Endothelial cell of umbilical vein (primary cell): ENCODE measurements around the gene SIAH2. TPM values are rescaled to one million over a fixed set of nuclear protein-coding genes. Genes with fewer than 3 reads are reported as not detected.

Experiments
- BruUV-seq: library from RNA; stranded (reverse); fragments of 400-500 nt; replicated peaks from 2 replicates; lab custom pipeline; 2021; lab: Mats Ljungman, UMichigan
- CTCF ChIA-PET: fragments of 300-600, 350-600 bp; sonication (Branson Sonifier 250); formaldehyde crosslinking; loops from one replicate; lab custom pipeline; 2021; ENCODE audit warnings: antibody characterized with exemption, inconsistent platforms; lab: Charles Lee
- POLR2A ChIA-PET: fragments of 300-600, 350-600 bp; sonication (Branson Sonifier 250); formaldehyde crosslinking; loops from one replicate; lab custom pipeline; 2021; ENCODE audit warnings: antibody characterized with exemption, inconsistent platforms; lab: Charles Lee
- DNase-seq: peaks from one replicate; pipeline ENCODE4 v3.0.0-alpha.2; 2011; ENCODE audit warnings: low read depth, low spot score
- FAIRE-seq: peaks from 2 replicates; lab custom pipeline; 2011; peaks lifted over from hg19 to GRCh38; lab: Jason Lieb, UNC
- H2AFZ ChIP-seq: 2 replicates; pipeline ENCODE4 v1.6.0; 2012; ENCODE audit warnings: low read depth, low read length, control low read depth, inconsistent platforms
- H3K27ac ChIP-seq: 2 replicates; pipeline ENCODE4 v1.5.1; 2011; ENCODE audit warnings: low read depth, mild to moderate bottlenecking, control low read depth, low read length, moderate library complexity; ENCODE audit not compliant: insufficient read depth
- H3K27me3 ChIP-seq, 2 experiments: 2 replicates each; pipeline versions ENCODE4 v1.6.0 to v1.6.1; 2011; ENCODE audit warnings: low read length in 2 of 2, mixed read lengths in 1 of 2; ENCODE audit not compliant: control insufficient read depth in 2 of 2, insufficient read depth in 2 of 2
- H3K36me3 ChIP-seq, 2 experiments: 2 replicates in 1 of 2; 3 replicates in 1 of 2; pipeline ENCODE4 v1.5.1; 2011; ENCODE audit warnings: low read length in 2 of 2, mild to moderate bottlenecking in 1 of 2, moderate library complexity in 1 of 2; ENCODE audit not compliant: control insufficient read depth in 2 of 2, insufficient read depth in 2 of 2; ENCODE audit errors: extremely low read depth in 1 of 2
- H3K4me1 ChIP-seq: 3 replicates; pipeline ENCODE4 v1.5.1; 2011; ENCODE audit warnings: mild to moderate bottlenecking, low read length; ENCODE audit not compliant: control insufficient read depth, insufficient read depth; ENCODE audit errors: extremely low read depth
- H3K4me2 ChIP-seq: 2 replicates; pipeline ENCODE4 v1.6.1; 2011; ENCODE audit warnings: low read length, control low read depth, mixed read lengths; ENCODE audit not compliant: insufficient read depth
- H3K4me3 ChIP-seq, 3 experiments: fragments of 200-600 bp in 1 of 3; sonication (generic), shearing (Covaris generic) in 1 of 3; replicated peaks in 1 of 3; 2 replicates each; pipeline ENCODE4 v1.5.1; 2011 to 2016; ENCODE audit warnings: control low read depth in 3 of 3, low read length in 3 of 3, mild to moderate bottlenecking in 2 of 3, inconsistent platforms in 1 of 3, low read depth in 1 of 3, moderate library complexity in 1 of 3; ENCODE audit not compliant: insufficient read depth in 1 of 3
- H3K79me2 ChIP-seq: 2 replicates; pipeline ENCODE4 v1.6.0; 2012; ENCODE audit warnings: low read length, inconsistent platforms; ENCODE audit not compliant: control insufficient read depth, insufficient read depth
- H3K9ac ChIP-seq: replicated peaks from 2 replicates; pipeline ENCODE3; 2011; ENCODE audit warnings: low read length, control low read depth; ENCODE audit not compliant: insufficient read depth; ENCODE audit errors: extremely low read depth
- H3K9me1 ChIP-seq: replicated peaks from 3 replicates; pipeline ENCODE4 v1.6.0; 2011; ENCODE audit warnings: mild to moderate bottlenecking, low read length; ENCODE audit not compliant: control insufficient read depth, insufficient read depth; ENCODE audit errors: extremely low read depth
- H3K9me3 ChIP-seq: replicated peaks from 2 replicates; pipeline ENCODE4 v1.5.1; 2012; ENCODE audit warnings: low read length, inconsistent platforms; ENCODE audit not compliant: control insufficient read depth, insufficient read depth
- H4K20me1 ChIP-seq: replicated peaks from 2 replicates; pipeline ENCODE3; 2011; ENCODE audit warnings: mild to moderate bottlenecking, low read length; ENCODE audit not compliant: control insufficient read depth, insufficient read depth; ENCODE audit errors: extremely low read depth
- CTCF ChIP-seq, 2 donors: IDR thresholded peaks; 1 replicate in 1 of 2; 2 replicates in 1 of 2; pipeline ENCODE4 v1.5.1; 2011; ENCODE audit warnings: low read length in 2 of 2, mild to moderate bottlenecking in 2 of 2, moderate library complexity in 2 of 2, control low read depth in 1 of 2, inconsistent platforms in 1 of 2, low read depth in 1 of 2; ENCODE audit not compliant: insufficient read depth in 1 of 2; ENCODE audit errors: extremely low read depth in 1 of 2
- EZH2 ChIP-seq: IDR thresholded peaks from 2 replicates; pipeline ENCODE4 v1.6.1; 2012; ENCODE audit warnings: borderline replicate concordance, low read depth, mild to moderate bottlenecking, moderate library complexity, low read length, inconsistent platforms; ENCODE audit not compliant: severe bottlenecking
- FOS ChIP-seq: IDR thresholded peaks from 2 replicates; pipeline ENCODE4 v1.6.1; 2011; ENCODE audit warnings: mild to moderate bottlenecking, low read length, moderate library complexity, borderline replicate concordance; ENCODE audit not compliant: insufficient read depth
- GATA2 ChIP-seq: IDR thresholded peaks from 2 replicates; pipeline ENCODE4 v1.7.0; 2011; ENCODE audit warnings: low read depth, mild to moderate bottlenecking, moderate library complexity, mixed read lengths, low read length; ENCODE audit not compliant: insufficient read length, insufficient read depth
- JUN ChIP-seq: IDR thresholded peaks from 2 replicates; pipeline ENCODE4 v1.6.1; 2011; ENCODE audit warnings: borderline replicate concordance, low read depth; ENCODE audit not compliant: insufficient read length, insufficient read depth
- MAX ChIP-seq: IDR thresholded peaks from 2 replicates; pipeline ENCODE4 v1.6.1; 2011; ENCODE audit not compliant: insufficient read depth, insufficient read length
- MYC ChIP-seq: IDR thresholded peaks from one replicate; pipeline ENCODE4 v1.6.1; 2011; ENCODE audit warnings: mild to moderate bottlenecking, low read depth, low read length
- POLR2A ChIP-seq: IDR thresholded peaks from 2 replicates; pipeline ENCODE4 v1.6.1; 2012; ENCODE audit warnings: low read depth, mild to moderate bottlenecking, control low read depth, low read length
- POLR2AphosphoS5 ChIP-seq: IDR thresholded peaks from 2 replicates; pipeline ENCODE4 v1.6.1; 2012; ENCODE audit warnings: low read depth, mild to moderate bottlenecking, control low read depth, low read length, moderate library complexity; ENCODE audit not compliant: insufficient read depth
- dilution Hi-C: fragments of 300-500 bp; cut with MboI; formaldehyde crosslinking; loops from one replicate; pipeline ENCODE4 v1.15.0; 2019; ENCODE audit warnings: low sequenced_read_pairs; ENCODE audit not compliant: extremely low pct_ligation_motif_present
- intact Hi-C: fragments of 100-400 bp; cut with micrococcal nuclease; formaldehyde crosslinking; loops from one replicate; pipeline ENCODE4 v1.10.0; 2022
- polyA plus RNA-seq, 4 experiments: library from polyadenylated mRNA; depleted of rRNA in 3 of 4; stranded (reverse) in 3 of 4; unstranded in 1 of 4; fragments of >200 nt; gene quantifications; 2 replicates each; pipeline versions ENCODE4 v1.2.1 to v1.2.3, GENCODE V29; 2011 to 2012; ENCODE audit warnings: missing spikeins in 1 of 4
- total RNA-seq: library from RNA; stranded (reverse); gene quantifications from 2 replicates; pipeline ENCODE4 v1.2.3, GENCODE V29; 2021

Gene SIAH2
- total and polyA plus RNA-seq, 2 donors (not counting 3 experiments of a cell fraction or from before 2014, with no cell fraction given) = 16.7 to 25.1 TPM

- ChIA-PET POLR2A (no interaction called here), CTCF (no interaction called here)
- no TSS peak for BruUV-seq
- no peak overlapping the region for H2AFZ ChIP-seq
- no peak overlapping the region for H3K4me3 ChIP-seq
- H3K4me2 ChIP-seq = no peak overlapping the region
- peaks cover 83% of the 10 kb centered on the region for H3K79me2 ChIP-seq
- no peak overlapping the region for H3K27ac ChIP-seq
- intact Hi-C loops (no loop called here), dilution Hi-C loops (no loop called here)
- H3K9ac ChIP-seq = no peak overlapping the region
- H4K20me1 ChIP-seq = no peaks in the 10 kb centered on the region
- DNase-seq (no peak), FAIRE-seq (no peak)
- H3K9me1 ChIP-seq = no peaks in the 10 kb centered on the region
- H3K9me3 ChIP-seq = no peaks in the 10 kb centered on the region
- TF ChIP-seq FOS = no peak
- TF ChIP-seq CTCF (IDR thresholded peaks at IDR 0.05; ENCODE audit: extremely low read depth in 1 of 2, insufficient read depth in 1 of 2, low read depth in 1 of 2, low read length in 2 of 2) = no peak
- TF ChIP-seq POLR2A = no peak
- no peak for TF ChIP-seq POLR2AphosphoS5
- TF ChIP-seq MAX = no peak
- TF ChIP-seq MYC = no peak
- TF ChIP-seq EZH2 = no peak
- H3K27me3 ChIP-seq = no peaks in the 10 kb centered on the region
- H3K4me1 ChIP-seq = no peaks in the 10 kb centered on the region
- H3K36me3 ChIP-seq = no peaks in the 10 kb centered on the region
Measured at GRCh38 chr3:150749255-150749654, 13.7 kb downstream of the SIAH2 start.

GRCh38 chr3:150748684-150749047 is 14.3 kb downstream of the SIAH2 start:
- ChIA-PET POLR2A (no interaction called here), CTCF (no interaction called here)
- Histone ChIP-seq H4K20me1 (no peaks in the 10 kb centered on the region), H3K9ac (no peak overlapping the region), H3K36me3 (no peaks in the 10 kb centered on the region), H3K79me2 (peaks cover 83% of the 10 kb centered on the region), H3K27ac (no peak overlapping the region), H3K4me2 (no peak overlapping the region), H3K27me3 (no peaks in the 10 kb centered on the region), H3K9me1 (no peaks in the 10 kb centered on the region), H3K9me3 (no peaks in the 10 kb centered on the region), H3K4me3 (no peak overlapping the region), H3K4me1 (no peaks in the 10 kb centered on the region), H2AFZ (no peak overlapping the region)
- TF ChIP-seq POLR2AphosphoS5 (no peak), GATA2 (no peak), MAX (no peak), MYC (no peak), EZH2 (no peak), POLR2A (no peak), CTCF (IDR thresholded peaks at IDR 0.05; ENCODE audit: extremely low read depth in 1 of 2, insufficient read depth in 1 of 2, low read depth in 1 of 2, low read length in 2 of 2) (no peak), JUN (no peak)
- intact Hi-C loops (no loop called here), dilution Hi-C loops (no loop called here)
- FAIRE-seq = peak; percentile 4
- no TSS peak for BruUV-seq
- DNase-seq = no peak
